AG10803 (cell line): Measurements from ENCODE around the gene VPS45.

Experiments
- DNase-seq: peaks from one replicate; pipeline ENCODE4 v3.0.0; 2010; ENCODE audit warnings: low read depth
- H3K4me3 ChIP-seq: 2 replicates; pipeline ENCODE4 v1.5.1; 2011; ENCODE audit warnings: mild to moderate bottlenecking, low read length, control low read depth
- TF ChIP-seq, protein P1 (sequence below): conservative IDR thresholded peaks from 2 replicates; pipeline ENCODE4 v1.5.1; 2011; ENCODE audit warnings: mild to moderate bottlenecking, low read length, control low read depth, inconsistent platforms

The VPS45 gene

DNA sequence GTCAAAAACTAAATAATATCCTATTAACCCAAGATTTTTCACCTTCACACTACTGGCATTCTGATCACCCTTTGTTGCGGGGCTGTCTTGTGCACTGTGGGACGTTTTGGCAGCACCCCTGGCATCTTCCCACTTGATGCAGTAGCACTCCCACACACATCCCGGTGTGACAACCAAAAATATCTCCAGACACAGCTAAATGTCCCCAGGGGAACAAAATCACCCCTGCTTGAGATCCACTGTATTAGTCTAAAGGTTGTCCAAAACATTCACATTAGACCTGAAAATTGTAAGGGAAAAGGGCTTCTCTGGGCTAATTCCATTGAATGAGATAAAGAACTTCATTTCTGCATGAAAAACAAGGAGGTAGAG, 120.0 kb downstream of the VPS45 start:
- DNase-seq = no peak
- no peak overlapping the region for H3K4me3 ChIP-seq
- TF ChIP-seq, protein P1, sequence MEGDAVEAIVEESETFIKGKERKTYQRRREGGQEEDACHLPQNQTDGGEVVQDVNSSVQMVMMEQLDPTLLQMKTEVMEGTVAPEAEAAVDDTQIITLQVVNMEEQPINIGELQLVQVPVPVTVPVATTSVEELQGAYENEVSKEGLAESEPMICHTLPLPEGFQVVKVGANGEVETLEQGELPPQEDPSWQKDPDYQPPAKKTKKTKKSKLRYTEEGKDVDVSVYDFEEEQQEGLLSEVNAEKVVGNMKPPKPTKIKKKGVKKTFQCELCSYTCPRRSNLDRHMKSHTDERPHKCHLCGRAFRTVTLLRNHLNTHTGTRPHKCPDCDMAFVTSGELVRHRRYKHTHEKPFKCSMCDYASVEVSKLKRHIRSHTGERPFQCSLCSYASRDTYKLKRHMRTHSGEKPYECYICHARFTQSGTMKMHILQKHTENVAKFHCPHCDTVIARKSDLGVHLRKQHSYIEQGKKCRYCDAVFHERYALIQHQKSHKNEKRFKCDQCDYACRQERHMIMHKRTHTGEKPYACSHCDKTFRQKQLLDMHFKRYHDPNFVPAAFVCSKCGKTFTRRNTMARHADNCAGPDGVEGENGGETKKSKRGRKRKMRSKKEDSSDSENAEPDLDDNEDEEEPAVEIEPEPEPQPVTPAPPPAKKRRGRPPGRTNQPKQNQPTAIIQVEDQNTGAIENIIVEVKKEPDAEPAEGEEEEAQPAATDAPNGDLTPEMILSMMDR = no peak

DNA sequence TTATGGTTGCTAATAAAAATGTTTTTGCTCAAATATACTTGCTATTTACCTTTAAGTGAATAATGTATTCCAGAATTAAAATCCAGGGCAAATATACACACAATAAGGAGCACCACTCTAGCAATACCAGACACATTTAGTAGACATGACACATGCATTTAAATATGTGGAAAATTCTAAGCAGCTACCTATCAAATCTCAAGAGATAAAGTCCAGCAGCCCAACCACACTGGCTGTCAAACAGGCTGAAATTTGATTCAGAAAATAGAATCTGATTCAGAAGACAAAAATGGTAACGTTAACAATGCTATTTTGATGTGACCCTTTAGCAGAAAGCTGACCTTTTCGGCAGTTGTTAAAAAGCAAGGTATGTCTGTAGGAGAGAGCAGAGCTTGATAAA, 124.4 kb downstream of the VPS45 start:
- no peak overlapping the region for H3K4me3 ChIP-seq
- DNase-seq = peak; percentile 74
- TF ChIP-seq, protein P1 = no peak

DNA sequence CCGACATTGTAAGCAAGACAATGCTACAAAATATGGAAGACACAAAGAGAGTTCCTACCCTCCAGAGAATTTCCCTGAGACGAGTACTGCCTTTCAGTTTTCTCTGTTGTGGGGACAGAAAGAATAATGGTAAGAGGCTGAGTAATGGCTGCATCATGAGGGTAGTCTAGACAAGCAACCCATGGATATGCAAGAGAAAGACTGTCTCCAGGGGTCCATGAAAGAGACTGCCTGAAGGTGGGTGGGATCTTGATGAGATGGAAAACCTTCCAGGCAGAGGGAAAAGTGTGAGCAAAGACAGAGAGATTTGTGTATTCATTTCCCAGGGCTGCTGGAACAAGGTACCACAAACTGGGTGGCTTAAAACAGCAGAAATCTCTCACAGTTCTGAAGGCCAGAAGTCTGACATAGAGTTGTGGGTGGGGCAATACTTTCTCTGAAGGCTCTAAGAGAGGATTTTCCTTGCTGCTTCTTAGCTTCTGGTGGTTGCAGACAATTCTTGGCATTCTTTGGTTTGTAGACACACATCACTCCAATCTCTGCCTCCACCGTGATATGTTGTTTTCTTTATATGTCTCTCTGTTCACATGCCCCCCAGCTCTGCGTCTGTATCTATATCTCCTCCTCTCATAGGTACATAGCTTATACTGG, 126.9 kb downstream of the VPS45 start:
- H3K4me3 ChIP-seq = no peak overlapping the region
- DNase-seq = peak; percentile 67
- TF ChIP-seq, protein P1 = no peak
